ENCODE data around the gene PTPRN2. TPM values are rescaled to one million over a fixed set of nuclear protein-coding genes. Genes with fewer than 3 reads are reported as not detected.

Gene PTPRN2
- total RNA-seq, 1 donor from 2014 or later, result 0.41 TPM

GRCh38 chr7:158109364-158110033 lies 478.1 kb downstream of the PTPRN2 start:
- DNase-seq (ENCODE audit: low spot score), result no peak
- Mint-ChIP-seq H3K36me3 (ENCODE audit: low read depth) (no peaks in the 10 kb centered on the region), H3K9me3 (peaks cover 31% of the 10 kb centered on the region), H3K4me3 (no peak overlapping the region), H3K27ac (peak overlapping the region; percentile 18), H3K4me1 (ENCODE audit: low read depth) (no peaks in the 10 kb centered on the region), H3K27me3 (ENCODE audit: insufficient read depth) (no peaks in the 10 kb centered on the region)
- intact Hi-C loops (cut with micrococcal nuclease), result no loop called here

- no peaks in the 10 kb centered on the region for H3K36me3 Mint-ChIP-seq (ENCODE audit: low read depth)
- DNase-seq (ENCODE audit: low spot score), result no peak
- no peaks in the 10 kb centered on the region for H3K27me3 Mint-ChIP-seq (ENCODE audit: insufficient read depth)
- H3K27ac Mint-ChIP-seq, result no peak overlapping the region
- no peaks in the 10 kb centered on the region for H3K4me1 Mint-ChIP-seq (ENCODE audit: low read depth)
- intact Hi-C loops (cut with micrococcal nuclease), result no loop called here
- no peak overlapping the region for H3K4me3 Mint-ChIP-seq
- H3K9me3 Mint-ChIP-seq, result peaks cover 31% of the 10 kb centered on the region
Measured at GRCh38 chr7:158108646-158109293, 478.9 kb downstream of the PTPRN2 start.

- no peaks in the 10 kb centered on the region for H3K36me3 Mint-ChIP-seq (ENCODE audit: low read depth)
- no peak overlapping the region for H3K27ac Mint-ChIP-seq
- no peak overlapping the region for H3K4me3 Mint-ChIP-seq
- no peaks in the 10 kb centered on the region for H3K27me3 Mint-ChIP-seq (ENCODE audit: insufficient read depth)
- peaks cover 23% of the 10 kb centered on the region for H3K9me3 Mint-ChIP-seq
- DNase-seq (ENCODE audit: low spot score), result no peak
- H3K4me1 Mint-ChIP-seq (ENCODE audit: low read depth), result no peaks in the 10 kb centered on the region
- intact Hi-C loops (cut with micrococcal nuclease), result no loop called here
Measured at GRCh38 chr7:158107806-158108205, 479.8 kb downstream of the PTPRN2 start.

GRCh38 chr7:158106272-158106671 lies 481.4 kb downstream of the PTPRN2 start:
- H3K9me3 Mint-ChIP-seq, result peaks cover 21% of the 10 kb centered on the region
- H3K4me1 Mint-ChIP-seq (ENCODE audit: low read depth), result no peaks in the 10 kb centered on the region
- H3K4me3 Mint-ChIP-seq, result no peak overlapping the region
- no peak for DNase-seq (ENCODE audit: low spot score)
- no peaks in the 10 kb centered on the region for H3K27me3 Mint-ChIP-seq (ENCODE audit: insufficient read depth)
- intact Hi-C loops (cut with micrococcal nuclease), result no loop called here
- H3K36me3 Mint-ChIP-seq (ENCODE audit: low read depth), result no peaks in the 10 kb centered on the region
- no peak overlapping the region for H3K27ac Mint-ChIP-seq

- Mint-ChIP-seq H3K9me3 (peaks cover 20% of the 10 kb centered on the region), H3K36me3 (ENCODE audit: low read depth) (no peaks in the 10 kb centered on the region), H3K4me3 (no peak overlapping the region), H3K4me1 (ENCODE audit: low read depth) (no peaks in the 10 kb centered on the region), H3K27me3 (ENCODE audit: insufficient read depth) (no peaks in the 10 kb centered on the region), H3K27ac (no peak overlapping the region)
- no peak for DNase-seq (ENCODE audit: low spot score)
- intact Hi-C loops (cut with micrococcal nuclease), result no loop called here
Measured at GRCh38 chr7:158103378-158103777, 484.2 kb downstream of the PTPRN2 start.

GRCh38 chr7:158102897-158103296 lies 484.7 kb downstream of the PTPRN2 start:
- intact Hi-C loops (cut with micrococcal nuclease), result no loop called here
- Mint-ChIP-seq H3K36me3 (ENCODE audit: low read depth) (no peaks in the 10 kb centered on the region), H3K27me3 (ENCODE audit: insufficient read depth) (no peaks in the 10 kb centered on the region), H3K4me1 (ENCODE audit: low read depth) (no peaks in the 10 kb centered on the region), H3K27ac (no peak overlapping the region), H3K9me3 (peaks cover 18% of the 10 kb centered on the region), H3K4me3 (no peak overlapping the region)
- no peak for DNase-seq (ENCODE audit: low spot score)

- Mint-ChIP-seq H3K4me1 (ENCODE audit: low read depth) (no peaks in the 10 kb centered on the region), H3K4me3 (no peak overlapping the region), H3K27ac (no peak overlapping the region), H3K27me3 (ENCODE audit: insufficient read depth) (no peaks in the 10 kb centered on the region), H3K36me3 (ENCODE audit: low read depth) (no peaks in the 10 kb centered on the region), H3K9me3 (peaks cover 18% of the 10 kb centered on the region)
- DNase-seq (ENCODE audit: low spot score), result no peak
- intact Hi-C loops (cut with micrococcal nuclease), result no loop called here
Measured at GRCh38 chr7:158101821-158102450, 485.7 kb downstream of the PTPRN2 start.

GRCh38 chr7:158098125-158099030 lies 489.2 kb downstream of the PTPRN2 start:
- no peaks in the 10 kb centered on the region for H3K4me1 Mint-ChIP-seq (ENCODE audit: low read depth)
- H3K36me3 Mint-ChIP-seq (ENCODE audit: low read depth), result no peaks in the 10 kb centered on the region
- intact Hi-C loops (cut with micrococcal nuclease), result no loop called here
- H3K27me3 Mint-ChIP-seq (ENCODE audit: insufficient read depth), result no peaks in the 10 kb centered on the region
- H3K9me3 Mint-ChIP-seq, result peaks cover 22% of the 10 kb centered on the region
- H3K27ac Mint-ChIP-seq, result no peak overlapping the region
- DNase-seq (ENCODE audit: low spot score), result no peak
- H3K4me3 Mint-ChIP-seq, result no peak overlapping the region

- no peak overlapping the region for H3K27ac Mint-ChIP-seq
- peaks cover 22% of the 10 kb centered on the region for H3K9me3 Mint-ChIP-seq
- intact Hi-C loops (cut with micrococcal nuclease), result no loop called here
- H3K27me3 Mint-ChIP-seq (ENCODE audit: insufficient read depth), result no peaks in the 10 kb centered on the region
- H3K4me3 Mint-ChIP-seq, result no peak overlapping the region
- H3K36me3 Mint-ChIP-seq (ENCODE audit: low read depth), result no peaks in the 10 kb centered on the region
- no peaks in the 10 kb centered on the region for H3K4me1 Mint-ChIP-seq (ENCODE audit: low read depth)
- no peak for DNase-seq (ENCODE audit: low spot score)
Measured at GRCh38 chr7:158097453-158098124, 490.0 kb downstream of the PTPRN2 start.

GRCh38 chr7:158097106-158097452 lies 490.5 kb downstream of the PTPRN2 start:
- H3K4me1 Mint-ChIP-seq (ENCODE audit: low read depth), result no peaks in the 10 kb centered on the region
- intact Hi-C loops (cut with micrococcal nuclease), result no loop called here
- H3K4me3 Mint-ChIP-seq, result no peak overlapping the region
- H3K36me3 Mint-ChIP-seq (ENCODE audit: low read depth), result no peaks in the 10 kb centered on the region
- no peak overlapping the region for H3K27ac Mint-ChIP-seq
- DNase-seq (ENCODE audit: low spot score), result no peak
- peaks cover 22% of the 10 kb centered on the region for H3K9me3 Mint-ChIP-seq
- no peaks in the 10 kb centered on the region for H3K27me3 Mint-ChIP-seq (ENCODE audit: insufficient read depth)

- H3K9me3 Mint-ChIP-seq, result peaks cover 20% of the 10 kb centered on the region
- no peak for DNase-seq (ENCODE audit: low spot score)
- H3K4me1 Mint-ChIP-seq (ENCODE audit: low read depth), result no peaks in the 10 kb centered on the region
Measured at GRCh38 chr7:158096582-158096981, 491.0 kb downstream of the PTPRN2 start.

GRCh38 chr7:158094671-158095226 lies 492.9 kb downstream of the PTPRN2 start:
- H3K36me3 Mint-ChIP-seq (ENCODE audit: low read depth), result no peaks in the 10 kb centered on the region
- intact Hi-C loops (cut with micrococcal nuclease), result no loop called here
- H3K27me3 Mint-ChIP-seq (ENCODE audit: insufficient read depth), result no peaks in the 10 kb centered on the region
- H3K4me1 Mint-ChIP-seq (ENCODE audit: low read depth), result no peaks in the 10 kb centered on the region
- no peak overlapping the region for H3K27ac Mint-ChIP-seq
- no peak for DNase-seq (ENCODE audit: low spot score)
- no peak overlapping the region for H3K4me3 Mint-ChIP-seq
- peaks cover 5% of the 10 kb centered on the region for H3K9me3 Mint-ChIP-seq

More at GRCh38 chr7:158096582-158096981, 491.0 kb downstream of the PTPRN2 start:
- Mint-ChIP-seq H3K4me3 (no peak overlapping the region), H3K27ac (no peak overlapping the region), H3K27me3 (ENCODE audit: insufficient read depth) (no peaks in the 10 kb centered on the region), H3K36me3 (ENCODE audit: low read depth) (no peaks in the 10 kb centered on the region)
- intact Hi-C loops (cut with micrococcal nuclease), result no loop called here

Measured in activated T-helper 1 cell treated with anti-CD3 and anti-CD28 coated beads, Interleukin-12 subunit alpha, Interleukin-12 subunit beta, Interleukin-2, Interleukin-4 antibody, amounts not matched to agents 30 ng/mL and 10 ng/mL and 1 ng/mL, durations not matched to agents 14 hours and 24 hours and 36 hours (primary cell).